HG02981 (cell line): ENCODE measurements around the gene TXNIP.
"Not testable (repeated sequence)": the region's sequence is repeated elsewhere in the genome, so short reads cannot be mapped to it uniquely, and the experiment has no call there.

ENCODE experiments used
- ATAC-seq: cut with Tn5 transposase; IDR thresholded peaks from one replicate; pipeline ENCODE4 v1.9.1; 2021; ENCODE audit warnings: mild to moderate bottlenecking, moderate library complexity; ENCODE audit not compliant: unreplicated experiment

TXNIP gene, protein sequence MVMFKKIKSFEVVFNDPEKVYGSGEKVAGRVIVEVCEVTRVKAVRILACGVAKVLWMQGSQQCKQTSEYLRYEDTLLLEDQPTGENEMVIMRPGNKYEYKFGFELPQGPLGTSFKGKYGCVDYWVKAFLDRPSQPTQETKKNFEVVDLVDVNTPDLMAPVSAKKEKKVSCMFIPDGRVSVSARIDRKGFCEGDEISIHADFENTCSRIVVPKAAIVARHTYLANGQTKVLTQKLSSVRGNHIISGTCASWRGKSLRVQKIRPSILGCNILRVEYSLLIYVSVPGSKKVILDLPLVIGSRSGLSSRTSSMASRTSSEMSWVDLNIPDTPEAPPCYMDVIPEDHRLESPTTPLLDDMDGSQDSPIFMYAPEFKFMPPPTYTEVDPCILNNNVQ

DNA sequence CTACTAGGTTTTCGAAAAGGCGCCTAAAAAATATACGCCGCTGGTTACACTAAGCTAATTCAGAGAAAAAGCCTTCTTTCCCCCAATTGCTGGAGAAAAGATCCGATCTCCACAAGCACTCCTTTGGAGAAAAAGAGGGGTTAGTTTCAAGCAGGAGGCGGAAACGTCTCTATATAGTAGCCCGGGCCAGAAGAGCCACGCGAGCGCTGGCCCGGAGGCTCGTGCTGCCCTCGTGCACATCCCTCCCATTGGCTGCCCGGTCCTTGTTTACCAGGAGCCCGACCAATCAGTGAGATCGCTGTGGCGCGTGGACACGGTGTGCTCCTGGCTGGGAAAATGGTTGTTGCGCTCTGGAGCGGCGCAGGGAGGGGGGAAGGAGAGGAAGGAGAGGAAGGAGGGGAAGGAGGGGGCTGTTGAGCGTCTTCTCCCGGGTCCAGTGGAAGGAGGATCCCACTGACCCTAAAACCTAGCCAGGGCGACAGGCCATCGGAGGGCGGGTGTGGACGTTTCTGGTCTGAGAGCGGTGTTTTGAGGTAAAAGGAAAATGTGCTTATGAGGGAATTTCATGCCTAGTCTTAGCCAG, at the start of gene TXNIP:
Gene TXNIP (minus strand): TSS at position 147 of the 583 bp plus-strand sequence. CDS start 313 bp downstream, outside the sequence.
- ATAC-seq: peak; percentile 94

DNA sequence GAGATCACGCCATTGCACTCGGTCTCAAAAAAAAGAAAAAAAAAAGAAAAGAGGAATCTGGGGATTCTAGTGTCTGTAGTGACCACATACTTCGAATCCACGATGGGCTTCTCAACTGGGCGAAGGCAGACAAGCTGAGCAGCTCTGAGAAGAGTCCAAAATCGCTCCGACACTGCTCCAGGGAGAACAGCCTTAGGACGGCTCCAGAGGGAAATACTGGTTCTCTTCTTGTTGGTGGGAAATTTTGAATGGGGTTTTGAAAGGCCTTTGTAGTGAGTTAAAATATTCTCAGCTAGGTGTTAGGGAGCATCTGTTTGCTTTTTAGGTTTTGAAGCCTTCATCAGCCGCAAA, 43.4 kb upstream of the TXNIP start:
- ATAC-seq: no peak

DNA sequence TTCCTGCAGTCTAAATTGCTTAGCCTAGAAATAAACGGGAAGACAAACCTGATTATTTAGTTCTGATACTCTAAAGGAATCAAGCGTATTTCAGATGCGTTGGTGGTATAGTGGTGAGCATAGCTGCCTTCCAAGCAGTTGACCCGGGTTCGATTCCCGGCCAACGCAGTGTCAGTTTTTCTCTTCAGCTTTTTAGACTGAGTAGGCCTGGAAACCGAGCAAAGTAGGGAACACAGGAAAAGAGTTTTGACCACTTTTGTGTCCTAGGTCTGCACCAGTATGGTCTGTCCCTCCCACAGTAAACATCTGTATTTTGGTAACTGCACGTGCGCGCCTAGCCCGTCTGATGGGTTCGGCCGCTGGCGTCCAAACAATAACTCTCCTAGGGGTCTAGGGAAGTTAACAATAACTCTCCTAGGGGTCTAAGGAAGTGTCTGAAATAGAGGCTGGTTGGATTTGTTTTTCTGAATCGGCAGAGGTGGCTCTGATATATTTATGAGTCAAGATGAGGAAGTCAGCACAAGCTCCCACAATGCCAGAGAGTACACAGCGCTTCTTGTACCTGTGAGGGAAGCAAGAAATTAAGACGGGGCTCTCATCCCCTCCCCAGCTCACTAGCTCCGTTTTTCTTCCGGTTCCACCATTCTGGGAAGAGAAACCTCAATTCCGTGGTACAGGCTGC, 40.7 kb upstream of the TXNIP start:
- peak; percentile 27 for ATAC-seq

DNA sequence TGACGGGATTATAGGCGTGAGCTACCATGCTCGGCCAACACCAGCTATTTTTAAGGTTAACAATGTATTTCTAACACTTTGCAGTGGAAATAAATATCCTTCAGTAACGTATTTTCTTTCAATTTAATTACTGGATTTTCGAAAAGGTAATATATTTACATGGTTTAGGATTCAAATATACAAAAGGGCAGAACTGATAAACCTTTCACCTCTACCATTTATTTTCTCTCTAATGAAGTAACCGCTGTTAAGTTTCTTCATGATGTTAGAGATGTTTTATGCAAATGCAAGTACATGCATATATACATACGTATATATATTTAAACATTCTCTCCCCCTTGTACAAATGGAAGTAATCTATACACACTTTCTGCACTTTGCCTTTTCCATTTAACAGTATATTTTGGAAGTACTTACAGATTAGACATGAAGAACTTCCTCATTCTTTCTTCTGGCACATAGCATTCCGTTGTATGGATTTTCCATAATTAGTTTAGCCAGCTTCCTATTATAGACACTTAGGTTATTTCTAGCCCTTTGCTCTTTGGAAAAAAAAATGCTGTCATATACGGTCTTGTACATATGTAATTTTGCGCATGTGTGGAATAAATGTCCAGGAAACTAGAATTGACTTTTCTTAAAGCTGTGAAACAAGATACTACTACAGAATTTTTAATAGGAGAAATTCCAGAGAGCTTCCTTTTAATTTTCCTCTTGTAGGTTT, 40.0 kb upstream of the TXNIP start:
- ATAC-seq: no peak

DNA sequence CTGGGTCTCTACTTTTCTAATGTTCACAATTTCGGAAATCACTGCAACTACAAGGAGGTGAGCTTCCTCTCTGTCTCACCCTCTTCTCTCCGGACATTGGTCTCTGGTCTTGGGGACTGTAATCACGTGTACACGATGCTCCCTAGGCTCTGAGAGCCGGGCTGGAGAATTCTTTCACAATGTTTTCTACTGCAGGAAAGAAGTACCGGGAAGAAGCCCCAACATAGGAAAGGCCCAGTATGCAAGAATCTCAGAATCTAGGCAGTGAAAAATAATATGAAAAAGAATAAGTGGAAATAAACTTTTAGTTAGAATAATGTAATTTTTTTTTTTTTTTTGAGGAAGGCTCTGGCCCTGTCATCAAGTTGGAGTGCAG, 38.7 kb upstream of the TXNIP start:
- no peak for ATAC-seq

DNA sequence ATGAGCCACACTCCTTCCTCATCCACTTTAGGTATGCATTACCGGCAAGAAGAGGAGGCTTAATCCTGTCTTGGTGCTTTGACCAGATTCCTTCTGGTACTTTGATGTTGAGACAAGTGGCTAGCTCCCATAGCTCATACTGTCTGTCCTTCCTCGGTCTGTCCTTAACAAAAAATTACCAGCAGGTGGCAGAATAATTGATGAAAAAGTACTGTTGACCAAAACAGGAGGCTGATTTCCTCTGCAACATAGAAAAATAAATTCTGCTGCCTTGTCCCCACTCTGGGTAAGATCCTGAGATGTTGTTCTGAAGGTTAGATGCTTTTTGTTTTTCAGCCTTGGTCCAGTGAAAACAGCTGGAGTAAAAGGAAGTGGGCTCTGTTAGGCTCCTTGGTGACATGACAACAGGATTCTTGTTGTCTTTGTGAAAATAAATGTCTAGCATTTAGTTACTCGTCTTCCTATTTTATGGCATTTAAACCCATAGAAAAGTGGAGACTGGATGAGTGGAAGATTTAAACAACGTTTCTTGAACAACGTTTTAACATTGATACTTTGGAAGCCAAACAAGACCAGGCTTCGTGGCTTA, 36.3 kb upstream of the TXNIP start:
- no peak for ATAC-seq

DNA sequence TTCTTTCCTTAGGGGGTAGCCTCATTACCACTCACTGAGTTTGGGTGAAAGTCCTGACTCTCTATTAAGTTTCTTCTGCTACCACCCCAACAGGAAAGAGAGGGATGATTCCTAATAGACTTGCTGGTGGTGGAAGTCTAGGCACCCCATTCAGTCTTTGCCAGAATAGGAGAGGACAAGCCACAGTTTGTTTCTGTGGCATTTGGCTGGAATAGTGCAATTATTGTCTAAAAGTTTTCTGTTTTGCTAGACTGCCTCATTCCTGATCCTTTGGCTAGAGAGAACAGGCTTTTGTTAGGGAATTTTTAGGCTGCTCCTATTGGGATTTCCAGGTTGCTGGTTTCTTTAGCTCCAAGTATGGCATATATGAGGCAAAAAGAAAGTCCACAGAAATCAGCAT, 35.1 kb upstream of the TXNIP start:
- ATAC-seq: no peak

DNA sequence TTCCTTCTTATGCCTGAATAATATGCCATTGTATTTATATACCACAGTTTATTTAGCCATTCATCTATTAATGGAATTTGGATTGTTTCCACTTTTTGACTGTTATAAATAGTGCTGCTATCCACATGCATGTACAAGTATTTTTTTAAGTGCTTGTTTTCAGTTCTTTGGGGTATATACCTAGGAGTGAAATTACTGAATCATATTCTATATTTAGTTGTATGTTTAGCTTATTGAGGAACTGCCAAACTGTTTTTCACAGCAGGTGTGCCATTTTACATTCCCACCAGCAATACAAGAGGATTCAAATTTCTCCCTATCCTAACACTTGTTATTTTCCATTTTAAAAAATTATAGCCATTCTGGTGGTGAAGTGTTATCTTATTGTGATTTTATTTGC, 32.7 kb upstream of the TXNIP start:
- no peak for ATAC-seq

DNA sequence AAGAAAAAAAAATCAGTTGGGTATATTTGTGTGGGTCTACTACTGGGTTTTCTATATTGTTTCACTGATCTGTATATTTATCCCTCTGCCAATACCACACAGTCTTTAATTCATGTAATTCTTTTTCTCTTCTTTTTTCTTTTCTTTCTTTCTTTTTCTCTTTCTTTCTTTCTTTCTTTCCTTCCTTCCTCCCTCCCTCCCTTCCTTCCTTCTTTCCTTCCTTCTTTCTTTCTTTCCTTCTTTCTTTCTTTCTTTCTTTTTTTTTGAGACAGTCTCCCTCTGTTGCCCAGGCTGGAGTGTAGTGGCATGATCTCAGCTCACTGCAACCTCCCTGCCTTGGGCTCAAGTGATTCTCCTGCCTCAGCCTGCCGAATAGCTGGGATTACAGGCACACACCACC, 30.3 kb upstream of the TXNIP start:
- not testable (repeated sequence) for ATAC-seq

DNA sequence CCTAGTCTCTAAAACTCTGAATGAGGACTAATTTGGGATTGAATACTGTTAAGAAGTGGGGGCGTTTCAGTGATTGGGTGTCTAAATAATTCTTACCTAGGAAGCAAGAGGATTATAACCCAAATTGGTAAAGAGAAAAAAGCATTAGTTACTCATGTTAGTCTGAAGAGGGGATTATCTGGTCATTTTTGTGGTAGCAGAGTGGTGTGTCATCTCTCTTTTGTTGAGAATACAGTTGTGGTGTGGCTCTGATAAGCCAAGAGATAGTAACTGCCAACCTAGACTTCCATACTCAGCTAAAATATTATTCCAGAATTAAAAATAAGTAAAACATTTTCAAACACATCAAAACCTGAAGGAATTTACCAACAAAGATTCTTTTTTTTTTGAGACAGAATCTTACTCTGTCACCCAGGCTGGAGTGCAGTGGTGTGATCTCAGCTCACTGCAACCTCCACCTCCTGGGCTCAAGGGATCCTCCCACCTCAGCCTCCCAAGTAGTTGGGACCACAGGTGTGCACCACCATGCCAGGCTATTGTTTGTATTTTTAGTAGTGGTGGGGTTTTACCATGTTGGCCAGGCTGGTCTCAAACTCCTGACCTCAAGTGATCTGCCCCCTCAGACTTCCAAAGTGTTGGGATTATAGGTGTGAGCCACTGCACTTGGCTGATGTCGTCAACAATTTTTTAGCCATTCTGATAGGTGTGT, 29.6 kb upstream of the TXNIP start:
- not testable (repeated sequence) for ATAC-seq

DNA sequence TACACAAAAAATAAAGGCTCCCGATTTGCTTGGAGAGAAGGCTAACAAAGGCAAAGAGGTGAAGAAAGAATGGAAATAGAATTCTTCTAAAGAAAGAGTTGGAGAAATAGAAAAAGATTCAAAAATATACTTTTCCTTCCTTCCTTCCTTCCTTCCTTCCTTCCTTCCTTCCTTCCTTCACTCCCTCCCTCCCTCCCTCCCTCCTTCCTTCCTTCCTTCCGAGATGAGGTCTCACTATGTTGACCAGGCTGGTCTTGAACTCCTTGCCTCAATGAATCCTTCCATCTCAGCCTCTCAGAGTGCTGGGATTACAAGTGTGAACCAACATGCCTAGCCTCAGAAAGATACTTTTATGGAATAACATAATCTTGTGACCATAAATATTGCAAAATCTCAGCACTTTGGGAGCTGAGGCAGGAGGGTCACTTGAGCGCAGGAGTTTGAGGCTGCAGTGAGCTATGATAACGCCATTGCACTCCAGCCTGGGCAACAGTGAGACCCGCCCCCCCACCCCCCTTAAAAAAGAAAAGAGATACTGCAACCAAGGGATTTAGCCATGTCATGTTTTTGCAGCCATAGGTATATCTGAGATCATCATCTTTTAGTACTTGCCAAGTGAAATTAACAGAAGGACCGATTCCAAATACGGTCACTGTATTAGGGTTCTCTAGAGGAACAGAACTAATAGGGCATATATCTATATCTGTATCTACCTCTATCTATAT, 26.2 kb upstream of the TXNIP start:
- no peak for ATAC-seq

DNA sequence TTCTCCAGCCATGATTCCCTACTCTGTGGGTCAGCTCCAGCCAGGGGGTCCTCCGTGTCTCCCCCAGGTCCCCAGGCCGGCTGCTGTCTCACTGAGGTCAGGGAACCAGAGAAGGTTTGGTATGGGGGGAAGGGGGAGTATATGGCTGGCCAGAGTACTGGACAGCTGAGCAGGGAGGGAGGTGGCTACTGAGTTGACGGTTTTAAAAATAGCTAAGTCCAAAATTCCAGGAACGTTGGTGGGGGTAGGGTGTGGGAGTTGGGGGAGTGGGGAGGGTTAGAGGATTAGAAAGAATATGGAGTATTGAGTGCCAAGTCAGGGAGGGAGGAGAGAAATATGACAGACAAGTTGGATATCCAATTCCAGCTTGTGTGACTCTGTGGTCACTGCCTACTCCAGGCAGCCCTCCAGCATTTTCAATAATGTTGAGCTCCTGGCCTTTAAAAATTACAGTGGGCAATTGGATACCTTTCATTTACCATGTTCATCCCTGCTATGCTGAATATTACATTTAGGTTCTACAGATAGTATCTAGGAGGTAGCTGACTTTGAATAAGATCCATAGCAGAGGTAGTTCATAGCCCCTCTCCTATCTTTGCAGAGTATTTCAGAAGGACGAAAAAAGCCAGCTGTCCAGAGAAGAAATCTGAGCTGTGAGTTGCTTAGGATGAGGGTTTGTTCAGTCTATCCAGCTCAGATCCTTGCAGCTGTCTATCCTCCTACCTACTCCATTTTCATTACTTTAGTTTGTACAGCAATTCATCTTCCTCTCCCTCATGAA, 25.4 kb upstream of the TXNIP start, which contains the start of gene HJV:
Gene HJV (minus strand): TSS at position 114 of the 781 bp plus-strand sequence. CDS start 1,504 bp downstream, outside the sequence.
- ATAC-seq: no peak

DNA sequence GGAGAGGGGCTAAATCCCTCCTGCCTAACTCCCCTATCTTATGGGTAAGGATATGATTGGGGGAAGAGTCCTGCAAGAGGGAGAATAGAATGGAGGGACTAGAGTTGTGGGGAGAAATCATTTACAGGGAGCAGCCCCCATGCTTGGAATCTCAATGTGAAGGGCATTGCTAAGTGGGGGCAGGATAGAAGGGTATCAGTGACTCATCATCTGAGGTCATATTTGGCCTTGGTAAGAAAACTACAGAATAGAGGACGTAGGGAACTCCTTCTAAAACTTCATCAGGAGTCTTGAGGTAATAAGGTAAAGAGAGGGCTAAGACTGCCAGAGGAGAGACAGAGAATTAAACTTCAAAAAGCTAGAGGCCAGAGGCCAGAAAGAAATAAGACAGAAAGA, 24.7 kb upstream of the TXNIP start:
- no peak for ATAC-seq

DNA sequence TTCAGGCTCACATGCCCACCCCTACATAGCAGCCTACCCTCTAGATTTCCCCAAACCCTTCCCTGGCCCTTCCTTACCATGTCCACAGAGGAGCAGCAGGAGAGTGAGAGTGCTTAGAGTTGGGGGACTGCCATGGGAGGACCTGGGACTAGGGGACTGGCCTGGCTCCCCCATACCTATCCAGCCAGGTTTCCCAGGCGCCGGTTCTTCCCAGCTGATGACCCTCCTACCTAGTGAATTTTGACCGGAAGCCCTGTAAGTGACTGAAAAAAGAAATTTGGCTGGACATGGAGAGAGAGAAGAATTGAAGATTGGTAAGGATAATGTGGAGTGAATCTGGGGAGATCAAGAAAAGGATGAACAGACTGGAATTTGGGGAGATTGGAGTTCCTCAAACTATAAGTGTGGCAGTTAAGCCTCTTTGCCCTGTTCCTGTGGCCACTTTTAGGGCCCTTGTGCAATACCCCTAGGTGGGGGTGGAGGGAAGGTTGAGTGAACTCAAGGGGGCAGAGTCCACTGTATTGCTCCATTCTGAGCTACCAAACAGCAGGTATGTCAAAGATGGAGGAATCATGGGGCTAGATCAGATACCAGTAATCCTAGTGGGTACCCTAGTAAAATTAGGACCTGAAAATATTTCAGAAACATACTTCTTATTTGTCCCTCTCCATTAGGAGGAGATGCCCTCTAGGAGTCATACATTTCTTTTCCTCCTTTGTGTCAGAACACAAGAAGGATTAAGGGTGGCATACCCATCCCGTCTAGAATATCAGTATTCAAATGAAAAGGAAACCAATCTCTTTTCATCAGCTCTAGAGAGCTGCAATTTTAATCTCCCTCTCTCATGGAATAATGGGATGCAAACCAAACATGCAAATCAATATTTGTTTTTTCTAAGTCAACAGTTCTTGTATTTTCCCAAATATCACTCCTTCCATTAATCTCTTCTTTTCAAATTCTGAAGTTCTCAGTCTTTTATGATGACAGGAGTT, 24.0 kb upstream of the TXNIP start:
- no peak for ATAC-seq

DNA sequence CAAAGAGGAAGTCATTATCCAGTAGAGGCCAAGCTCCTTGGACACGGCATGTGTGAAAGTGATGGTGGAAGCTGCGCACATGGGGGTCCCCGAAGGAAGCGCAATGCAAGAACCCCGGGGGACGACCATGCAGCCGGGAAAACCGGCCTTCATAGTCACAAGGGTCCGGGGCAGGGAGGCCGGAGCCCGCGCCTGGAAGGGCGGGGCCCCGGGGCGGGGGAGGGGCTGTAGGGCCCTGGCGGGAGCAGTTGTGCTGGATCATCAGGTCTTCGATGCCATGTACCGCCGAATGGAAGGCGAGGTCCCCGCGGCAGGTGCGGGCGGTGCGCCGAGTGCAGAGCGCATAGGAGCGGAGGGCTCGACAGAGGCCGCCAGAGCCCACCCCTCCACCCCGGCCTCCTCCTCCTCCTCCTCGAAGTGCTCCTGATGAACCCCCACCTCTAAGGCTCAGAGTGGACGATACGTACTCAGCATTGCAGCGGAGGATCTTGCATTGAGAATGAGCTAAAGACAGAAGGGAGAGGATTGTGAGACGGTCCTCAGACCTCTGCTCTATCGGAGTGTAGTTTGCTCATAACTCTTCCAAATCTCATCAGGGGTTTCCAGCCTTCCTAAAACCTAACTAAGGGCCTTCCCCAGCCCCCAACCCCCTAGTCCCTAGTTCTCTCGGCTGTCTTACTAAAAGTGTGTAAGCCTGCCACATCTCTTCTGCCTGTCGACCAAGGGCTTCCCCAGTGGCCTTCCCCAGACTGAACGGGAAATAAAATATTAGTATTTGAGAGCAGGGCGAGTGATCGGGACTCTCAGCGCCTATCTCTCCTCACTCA, 23.1 kb upstream of the TXNIP start:
- no peak for ATAC-seq

DNA sequence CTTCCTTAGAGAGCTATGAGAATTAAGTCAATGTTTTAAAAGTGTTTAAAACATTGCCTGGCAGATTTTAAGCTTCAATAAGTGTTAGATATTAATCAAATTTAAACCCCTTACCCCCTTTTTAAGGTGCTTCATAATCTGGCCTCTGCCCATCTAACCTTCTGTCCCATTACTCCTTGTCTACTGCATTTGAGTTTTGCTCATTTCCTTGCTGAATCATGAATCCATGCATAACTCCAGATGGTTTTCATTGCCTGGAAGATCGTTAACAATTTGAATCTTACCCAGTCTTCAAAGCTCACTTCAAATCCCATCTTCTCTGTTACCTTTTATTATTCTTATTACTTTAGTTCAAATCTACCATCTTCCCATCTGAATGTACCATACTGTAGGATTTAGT, 20.5 kb upstream of the TXNIP start:
- no peak for ATAC-seq

DNA sequence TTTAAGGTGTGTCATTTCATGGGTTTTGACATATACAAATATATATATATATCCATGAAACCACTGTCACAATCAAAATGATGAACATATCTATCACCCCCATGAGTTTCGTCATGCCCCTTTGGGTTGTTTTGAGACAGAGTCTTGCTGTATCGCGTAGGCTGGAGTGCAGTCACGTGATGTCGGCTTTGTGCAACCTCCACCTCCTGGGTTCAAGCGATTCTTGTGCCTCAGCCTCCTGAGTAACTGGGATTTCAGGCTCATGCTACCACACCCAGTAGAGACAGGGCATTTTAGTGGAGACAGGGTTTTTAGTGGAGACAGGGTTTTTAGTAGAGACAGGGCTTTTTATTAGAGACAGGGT, 17.2 kb upstream of the TXNIP start:
- ATAC-seq: no peak
